Measurements from ENCODE around the gene SLC16A8.

SLC16A8 gene

DNA sequence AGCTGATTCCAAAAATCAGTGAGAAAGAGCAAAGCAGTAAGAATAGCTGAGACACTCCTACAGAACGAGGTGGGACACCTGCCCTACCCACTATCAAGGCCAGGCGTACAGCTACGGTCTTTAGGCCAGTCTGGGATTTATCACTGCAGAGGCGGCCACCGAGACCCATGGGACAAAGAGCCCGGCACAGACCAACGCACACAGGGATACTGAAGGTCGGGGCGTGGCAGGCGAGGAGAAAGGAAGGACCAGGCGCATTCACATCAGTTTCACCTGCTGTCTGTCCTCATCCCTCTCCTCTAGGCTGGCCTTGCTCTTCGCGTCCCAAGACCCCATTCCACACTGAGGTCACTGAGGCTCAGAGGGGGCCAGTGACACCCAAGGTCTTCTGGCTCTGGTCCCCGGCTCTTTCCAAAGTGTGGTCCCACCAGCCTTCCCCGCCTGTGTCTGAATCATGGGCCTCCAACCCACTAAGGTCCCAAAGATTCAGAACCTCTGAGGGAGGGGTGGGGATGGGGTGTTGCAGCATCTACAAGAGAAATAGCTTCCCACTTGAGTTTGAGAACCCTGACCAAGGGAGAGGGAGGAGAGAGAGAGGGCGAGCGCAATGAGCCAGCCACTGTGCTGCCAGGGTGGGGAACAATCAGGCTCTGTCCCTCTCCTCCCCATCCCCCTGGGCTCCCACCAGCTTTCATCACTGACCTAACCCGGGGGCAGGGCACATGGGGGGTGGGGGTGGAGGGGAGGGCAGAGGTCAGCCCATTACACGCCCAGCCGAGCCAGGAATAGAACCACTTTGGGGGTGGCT, 34.0 kb downstream of the SLC16A8 start:
- H3K4me3 ChIP-seq (ENCODE audit: low read length) = no peak overlapping the region
- TF ChIP-seq, protein P1, sequence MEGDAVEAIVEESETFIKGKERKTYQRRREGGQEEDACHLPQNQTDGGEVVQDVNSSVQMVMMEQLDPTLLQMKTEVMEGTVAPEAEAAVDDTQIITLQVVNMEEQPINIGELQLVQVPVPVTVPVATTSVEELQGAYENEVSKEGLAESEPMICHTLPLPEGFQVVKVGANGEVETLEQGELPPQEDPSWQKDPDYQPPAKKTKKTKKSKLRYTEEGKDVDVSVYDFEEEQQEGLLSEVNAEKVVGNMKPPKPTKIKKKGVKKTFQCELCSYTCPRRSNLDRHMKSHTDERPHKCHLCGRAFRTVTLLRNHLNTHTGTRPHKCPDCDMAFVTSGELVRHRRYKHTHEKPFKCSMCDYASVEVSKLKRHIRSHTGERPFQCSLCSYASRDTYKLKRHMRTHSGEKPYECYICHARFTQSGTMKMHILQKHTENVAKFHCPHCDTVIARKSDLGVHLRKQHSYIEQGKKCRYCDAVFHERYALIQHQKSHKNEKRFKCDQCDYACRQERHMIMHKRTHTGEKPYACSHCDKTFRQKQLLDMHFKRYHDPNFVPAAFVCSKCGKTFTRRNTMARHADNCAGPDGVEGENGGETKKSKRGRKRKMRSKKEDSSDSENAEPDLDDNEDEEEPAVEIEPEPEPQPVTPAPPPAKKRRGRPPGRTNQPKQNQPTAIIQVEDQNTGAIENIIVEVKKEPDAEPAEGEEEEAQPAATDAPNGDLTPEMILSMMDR (IDR thresholded peaks at IDR 0.05; ENCODE audit: insufficient read depth, low read depth, low read length, missing control alignments) = no peak
- DNase-seq (ENCODE audit: low read depth) = no peak

DNA sequence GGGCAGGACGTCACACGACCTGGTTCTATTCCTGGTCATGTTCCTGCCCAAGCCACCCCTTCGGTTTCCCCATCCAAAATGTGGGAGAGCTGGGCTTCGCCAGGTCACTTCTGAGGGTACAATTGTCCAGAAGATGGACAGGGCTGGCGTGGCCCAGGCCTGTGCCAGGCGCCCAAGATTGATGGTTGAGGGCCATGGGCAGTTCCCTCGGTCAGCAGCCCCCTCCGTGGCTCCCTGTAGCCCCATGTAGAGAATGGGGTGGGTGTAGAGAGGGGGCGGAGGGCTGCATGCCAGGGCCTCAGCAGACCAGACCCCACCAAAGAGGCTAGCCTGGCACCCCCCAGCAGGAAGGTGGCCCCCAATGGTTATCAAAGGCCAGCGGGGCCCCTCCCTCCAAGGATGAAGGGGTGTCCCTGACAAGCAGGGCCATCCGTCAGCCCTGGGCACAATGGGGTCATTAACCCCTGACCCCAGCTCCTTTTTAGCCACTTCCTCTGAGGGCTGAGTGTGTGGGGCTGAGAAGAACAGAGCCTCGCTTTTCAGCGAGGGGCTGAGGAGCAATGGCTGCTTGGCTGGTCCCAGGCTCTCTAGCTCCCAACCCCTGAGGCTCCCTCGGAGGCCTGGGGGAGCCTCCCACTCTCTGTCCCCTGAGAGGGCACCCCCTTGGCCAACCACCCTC, 37.8 kb downstream of the SLC16A8 start:
- no peak overlapping the region for H3K4me3 ChIP-seq (ENCODE audit: low read length)
- DNase-seq (ENCODE audit: low read depth) = no peak
- TF ChIP-seq, protein P1 (IDR thresholded peaks at IDR 0.05; ENCODE audit: insufficient read depth, low read depth, low read length, missing control alignments) = no peak

DNA sequence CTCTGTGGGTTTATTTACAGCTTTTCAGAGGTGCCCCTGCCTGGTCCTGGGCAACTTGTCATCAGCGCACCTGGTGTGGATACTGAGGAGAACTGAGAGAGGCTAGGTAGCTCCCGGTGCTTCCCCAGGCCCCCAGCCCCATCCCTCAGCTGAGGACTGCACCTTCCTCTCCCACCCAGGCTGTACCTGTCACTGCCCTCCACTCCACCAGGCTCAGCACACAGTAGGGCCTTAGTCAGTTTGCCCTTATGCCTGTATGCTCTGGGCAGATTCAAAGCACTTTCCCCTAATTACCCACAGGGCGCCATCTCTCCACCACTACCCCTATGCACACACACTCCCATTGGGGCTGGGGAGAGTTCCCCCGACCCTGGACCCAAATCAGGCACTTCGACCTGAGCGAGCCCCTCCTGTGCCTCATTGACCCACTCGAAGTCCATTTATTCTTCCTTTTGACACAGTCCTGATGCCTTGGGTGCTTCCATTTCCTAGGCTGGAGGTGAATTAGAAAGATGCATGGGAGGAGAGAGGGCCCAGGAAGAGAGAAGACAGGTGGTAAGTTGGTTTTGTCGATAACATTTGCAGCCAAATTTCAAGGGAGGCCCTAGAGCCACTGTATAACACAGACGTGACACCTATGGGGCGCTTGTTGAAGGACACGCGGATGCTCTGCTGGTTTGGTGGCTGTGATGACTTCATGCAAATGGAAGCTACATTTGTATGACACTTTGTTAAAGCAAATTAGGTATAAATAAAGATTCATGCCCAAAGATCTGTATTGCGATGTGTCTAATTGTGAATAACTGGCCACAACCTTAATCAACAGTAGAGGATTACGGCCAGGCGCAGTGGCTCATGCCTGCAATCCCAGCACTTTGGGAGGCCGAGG, 40.6 kb downstream of the SLC16A8 start:
- TF ChIP-seq, protein P1 (IDR thresholded peaks at IDR 0.05; ENCODE audit: insufficient read depth, low read depth, low read length, missing control alignments) = no peak
- no peak for DNase-seq (ENCODE audit: low read depth)
- H3K4me3 ChIP-seq (ENCODE audit: low read length) = no peak overlapping the region

DNA sequence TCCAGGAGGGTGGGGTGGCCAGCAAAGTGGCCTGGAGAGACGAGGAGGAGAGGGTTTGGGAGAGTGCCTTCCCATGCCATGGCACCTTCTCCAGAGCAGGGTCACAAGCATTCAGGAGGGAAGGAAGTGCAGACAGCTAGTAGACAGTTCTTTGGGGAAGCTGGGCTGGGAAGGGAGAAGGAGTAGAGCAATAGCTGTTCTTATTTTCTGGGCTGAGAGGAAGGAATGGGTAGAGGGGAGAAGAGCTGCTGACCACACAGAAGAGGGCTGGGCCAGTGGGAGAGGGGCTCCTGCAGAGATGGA, 41.5 kb downstream of the SLC16A8 start:
- no peak overlapping the region for H3K4me3 ChIP-seq (ENCODE audit: low read length)
- no peak for DNase-seq (ENCODE audit: low read depth)
- TF ChIP-seq, protein P1 (IDR thresholded peaks at IDR 0.05; ENCODE audit: insufficient read depth, low read depth, low read length, missing control alignments) = no peak

GRCh38 chr22:38041760-38042487, 42.1 kb downstream of the SLC16A8 start:
- DNase-seq (ENCODE audit: low read depth) = no peak
- TF ChIP-seq, protein P1 (IDR thresholded peaks at IDR 0.05; ENCODE audit: insufficient read depth, low read depth, low read length, missing control alignments) = no peak

DNA sequence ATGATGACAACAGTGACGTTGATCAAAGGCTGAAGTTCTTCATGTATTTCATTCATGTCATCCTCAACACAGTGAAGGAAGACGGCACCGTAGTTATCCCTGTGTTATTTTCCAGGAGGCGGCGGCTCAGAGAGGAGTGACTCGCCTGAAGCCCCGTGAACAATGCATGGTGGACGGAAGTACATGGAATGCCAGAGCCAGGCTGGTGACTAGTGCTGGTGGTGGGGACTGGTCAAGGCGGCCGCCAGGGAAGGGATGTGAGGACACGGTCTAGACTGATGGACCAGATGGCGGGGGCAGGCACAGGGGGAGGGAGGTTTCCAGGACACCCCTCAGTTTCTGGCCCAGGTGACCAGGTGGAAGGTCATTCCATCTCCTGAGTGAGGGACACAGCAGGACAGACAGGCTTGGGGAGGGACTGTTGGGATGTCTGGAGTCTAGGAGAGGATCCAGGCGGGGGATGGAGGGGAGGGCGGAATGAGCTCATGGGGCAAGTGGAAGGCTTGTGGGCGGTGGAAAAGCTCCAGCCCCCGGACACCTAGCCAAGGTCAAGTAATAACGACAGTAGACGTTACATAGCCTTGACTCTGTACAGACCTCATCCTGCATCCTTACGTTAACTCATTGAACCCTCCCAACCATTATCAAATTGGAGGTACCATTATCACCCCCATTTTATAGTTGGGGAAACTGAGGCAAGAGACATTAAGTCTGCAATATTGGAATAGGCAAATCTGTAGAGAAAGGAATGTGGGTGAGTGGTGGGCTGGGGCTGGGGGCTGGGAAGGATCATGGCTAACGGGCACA, 42.8 kb downstream of the SLC16A8 start:
- DNase-seq (ENCODE audit: low read depth) = no peak
- TF ChIP-seq, protein P1 (IDR thresholded peaks at IDR 0.05; ENCODE audit: insufficient read depth, low read depth, low read length, missing control alignments) = no peak

More at GRCh38 chr22:38041760-38042487, 42.1 kb downstream of the SLC16A8 start:
- no peak overlapping the region for H3K4me3 ChIP-seq (ENCODE audit: low read length)

More for the DNA sequence above, 42.8 kb downstream of the SLC16A8 start:
- no peak overlapping the region for H3K4me3 ChIP-seq (ENCODE audit: low read length)

Measured in epithelial cell of esophagus (primary cell).